HG03045 (cell line): ENCODE measurements around the gene KAT6B.

Experiments
- ATAC-seq: cut with Tn5 transposase; IDR thresholded peaks from one replicate; pipeline ENCODE4 v1.9.1; 2021; ENCODE audit warnings: mild to moderate bottlenecking, moderate library complexity; ENCODE audit not compliant: unreplicated experiment

KAT6B gene

DNA sequence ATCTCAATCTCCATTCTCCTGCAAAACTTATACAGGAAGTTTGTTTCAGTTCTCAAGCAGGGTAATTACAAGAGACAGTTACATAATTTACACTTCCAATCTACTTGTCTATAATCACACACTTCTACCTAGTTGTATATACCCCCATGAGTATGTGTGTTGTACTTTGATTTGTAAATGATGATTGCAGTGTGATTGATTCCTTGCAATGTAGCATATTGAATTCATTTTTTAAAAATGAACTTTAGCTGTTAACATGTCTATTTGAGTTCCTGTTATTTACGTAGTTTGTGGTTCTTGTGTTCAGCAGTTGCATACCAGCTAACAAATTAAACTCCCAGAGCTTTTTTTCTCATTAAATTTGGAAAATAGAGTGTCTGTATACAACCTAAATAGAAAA, 182.6 kb downstream of the KAT6B start:
- ATAC-seq = no peak

DNA sequence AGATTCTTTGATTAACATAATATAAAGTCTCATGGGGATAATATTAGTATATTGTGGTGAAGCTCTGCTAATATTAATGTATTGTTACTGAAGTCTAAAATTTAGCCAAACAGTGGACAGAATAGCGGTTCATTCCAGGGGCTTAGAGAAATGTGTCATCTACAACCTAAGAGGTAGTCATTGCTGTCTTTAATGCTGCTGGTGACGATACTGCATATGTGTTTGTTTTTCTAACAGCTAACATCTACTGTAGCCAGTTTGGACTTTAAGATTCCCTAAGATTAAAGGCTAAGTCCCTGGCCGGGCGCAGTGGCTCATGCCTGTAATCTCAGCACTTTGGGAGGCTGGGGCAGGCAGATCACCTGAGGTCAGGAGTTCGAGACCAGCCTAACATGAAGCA, 183.0 kb downstream of the KAT6B start:
- ATAC-seq = no peak

DNA sequence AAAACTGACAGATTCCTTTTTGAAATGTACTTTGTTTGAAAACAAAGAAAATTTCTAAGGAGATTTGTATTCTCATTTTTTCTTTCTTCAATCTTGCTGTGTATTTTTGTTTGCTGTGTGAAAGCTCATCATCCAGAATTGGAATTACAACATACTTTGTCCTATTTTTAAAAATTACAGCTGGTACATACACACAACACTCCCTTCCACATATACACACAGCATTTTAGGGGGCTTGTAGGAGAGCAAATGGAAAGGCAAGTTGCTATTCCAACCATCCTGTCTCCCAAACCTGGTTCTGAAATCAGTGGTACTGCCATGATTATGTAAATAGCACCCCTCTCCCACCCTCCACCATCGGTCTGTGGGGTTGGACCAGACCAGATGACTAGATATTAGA, 184.0 kb downstream of the KAT6B start:
- no peak for ATAC-seq

GRCh38 chr10:75011221-75011620, 184.8 kb downstream of the KAT6B start:
- no peak for ATAC-seq

DNA sequence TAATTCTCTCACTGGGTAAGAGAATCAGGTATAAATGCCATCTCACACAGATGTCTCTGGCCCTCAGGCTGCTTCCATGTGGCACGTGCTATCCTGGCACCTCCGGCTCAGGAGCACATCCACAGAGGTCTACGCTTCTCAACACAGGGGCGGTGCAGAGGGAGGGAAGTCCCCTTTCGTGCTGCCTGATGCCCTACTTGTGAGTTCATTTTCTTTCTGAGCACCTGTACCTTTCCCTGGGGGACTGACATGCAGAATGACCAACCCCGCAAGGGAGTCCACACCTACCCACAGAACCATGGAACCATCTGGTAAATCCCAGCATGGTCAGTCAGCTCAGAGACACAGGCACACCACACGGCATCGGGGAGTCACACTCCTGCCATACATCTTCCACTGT, 186.1 kb downstream of the KAT6B start:
- ATAC-seq = no peak

DNA sequence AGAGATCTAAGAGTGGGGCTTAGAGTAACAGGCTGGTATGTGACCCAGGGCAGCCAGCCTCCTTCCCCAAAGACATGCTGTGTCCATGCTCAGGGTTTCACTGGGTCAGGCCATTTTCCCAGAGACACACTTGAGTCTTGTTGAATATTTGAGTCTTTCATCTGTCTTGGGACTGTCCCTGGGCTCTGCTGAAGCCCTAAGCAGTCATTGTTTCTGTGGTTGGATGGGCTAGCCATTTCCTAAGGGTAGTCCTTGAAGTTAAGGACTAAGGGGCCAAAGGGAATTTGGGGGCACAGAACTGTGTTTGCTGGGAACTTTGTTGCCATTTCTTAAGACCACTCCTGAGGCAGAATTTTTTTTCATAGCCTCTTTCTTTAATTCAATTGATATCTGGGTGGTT, 186.6 kb downstream of the KAT6B start:
- no peak for ATAC-seq

- ATAC-seq = no peak
These were observed 187.1 kb downstream of the KAT6B start for GRCh38 chr10:75013522-75013921.

GRCh38 chr10:75014516-75015230, 188.3 kb downstream of the KAT6B start:
- ATAC-seq = no peak

DNA sequence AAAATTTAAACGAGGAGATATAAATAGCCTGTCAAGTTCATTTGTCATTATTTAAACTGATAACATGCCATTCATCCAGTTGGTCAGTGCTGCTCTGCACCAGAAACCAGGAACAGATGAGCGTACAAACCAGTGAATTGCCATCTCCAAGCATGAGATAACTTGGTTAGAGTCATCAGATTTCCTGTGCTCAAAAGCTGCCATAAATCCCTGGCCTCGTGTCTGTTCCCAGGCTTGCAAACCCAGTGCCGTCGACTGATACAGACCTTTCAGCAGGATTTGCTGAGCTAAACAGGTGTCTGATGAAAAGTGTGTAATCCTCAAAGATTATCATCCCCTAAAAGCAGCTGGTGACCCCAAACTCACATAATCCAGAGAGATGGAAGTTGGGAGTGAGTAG, 189.0 kb downstream of the KAT6B start:
- ATAC-seq = no peak

DNA sequence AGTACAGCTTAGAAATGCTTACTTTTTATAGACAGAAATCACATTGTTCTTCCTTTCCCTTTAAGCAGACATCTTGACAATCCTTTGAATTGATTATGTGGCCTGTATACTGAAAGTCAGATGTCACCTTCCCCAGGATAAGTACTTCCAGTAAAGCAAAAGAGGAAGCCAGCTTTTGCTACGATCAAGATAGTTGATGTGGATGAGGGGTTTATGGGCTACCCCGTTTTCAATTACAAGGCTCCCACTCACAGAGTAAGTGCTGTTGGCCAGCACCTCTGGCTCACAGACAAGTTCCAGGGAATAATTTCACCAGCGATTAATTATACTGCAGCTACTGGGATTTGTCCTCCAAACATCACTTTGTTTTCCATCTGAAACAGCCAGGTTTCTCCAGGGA, 189.9 kb downstream of the KAT6B start:
- ATAC-seq = no peak

DNA sequence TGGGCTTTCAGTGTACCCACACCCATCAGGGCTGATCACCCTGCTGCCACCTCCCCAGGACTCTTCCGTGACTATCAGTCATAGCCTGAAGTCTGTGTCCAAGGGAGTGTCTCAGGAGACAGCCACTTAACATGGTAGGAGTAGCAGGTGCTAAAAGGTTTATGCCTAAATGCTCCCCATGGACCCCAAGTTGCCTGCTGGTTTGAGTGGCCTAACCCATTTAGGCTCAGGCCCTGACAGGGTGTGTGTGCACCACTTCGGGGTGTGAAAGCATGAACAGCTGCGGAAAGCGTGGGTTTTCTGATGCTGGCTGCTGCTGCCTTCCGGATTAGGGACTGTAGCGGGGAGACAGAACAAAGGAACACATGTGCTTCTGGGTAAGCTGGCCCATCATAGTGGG, 191.9 kb downstream of the KAT6B start:
- no peak for ATAC-seq

- no peak for ATAC-seq
These were observed 192.4 kb downstream of the KAT6B start for GRCh38 chr10:75018686-75019307.

DNA sequence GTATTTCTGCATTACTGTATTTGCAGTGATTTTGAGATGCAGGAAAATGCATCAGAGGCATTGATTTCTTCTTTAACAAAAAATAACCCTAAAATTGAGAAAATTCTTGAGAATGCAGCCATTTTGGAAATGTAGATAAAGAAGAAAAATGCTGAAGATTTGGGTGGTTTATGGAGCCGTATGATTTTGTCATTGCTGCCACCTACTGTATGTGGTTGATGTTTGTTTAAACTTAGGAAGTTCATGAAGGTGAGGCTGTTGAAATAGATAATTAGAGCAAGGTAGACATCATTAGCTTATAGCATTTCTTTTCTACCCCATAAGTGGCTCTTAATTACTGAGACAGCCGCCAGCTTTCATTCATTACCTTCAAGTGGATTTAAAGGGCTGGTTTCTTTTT, 193.0 kb downstream of the KAT6B start:
- ATAC-seq = no peak

GRCh38 chr10:75020168-75020567, 193.8 kb downstream of the KAT6B start:
- no peak for ATAC-seq

- ATAC-seq = no peak
These were observed 195.2 kb downstream of the KAT6B start for GRCh38 chr10:75021379-75022249.

- ATAC-seq = no peak
These were observed 196.7 kb downstream of the KAT6B start for GRCh38 chr10:75023074-75023473.

- no peak for ATAC-seq
These were observed 198.6 kb downstream of the KAT6B start for GRCh38 chr10:75024971-75025523.

GRCh38 chr10:75028049-75028448, 201.6 kb downstream of the KAT6B start:
- ATAC-seq = no peak

DNA sequence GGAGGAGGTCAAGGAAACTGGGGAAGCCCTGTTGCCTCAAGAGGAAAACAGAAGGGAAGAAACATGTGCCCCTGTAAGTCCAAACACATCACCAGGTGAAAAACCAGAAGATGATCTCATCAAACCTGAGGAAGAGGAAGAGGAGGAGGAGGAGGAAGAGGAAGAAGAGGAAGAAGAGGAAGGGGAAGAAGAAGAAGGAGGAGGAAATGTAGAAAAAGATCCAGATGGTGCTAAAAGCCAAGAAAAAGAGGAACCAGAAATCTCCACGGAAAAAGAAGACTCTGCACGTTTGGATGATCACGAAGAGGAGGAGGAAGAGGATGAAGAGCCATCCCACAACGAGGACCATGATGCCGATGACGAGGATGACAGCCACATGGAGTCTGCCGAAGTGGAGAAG, 202.3 kb downstream of the KAT6B start:
- ATAC-seq = no peak

DNA sequence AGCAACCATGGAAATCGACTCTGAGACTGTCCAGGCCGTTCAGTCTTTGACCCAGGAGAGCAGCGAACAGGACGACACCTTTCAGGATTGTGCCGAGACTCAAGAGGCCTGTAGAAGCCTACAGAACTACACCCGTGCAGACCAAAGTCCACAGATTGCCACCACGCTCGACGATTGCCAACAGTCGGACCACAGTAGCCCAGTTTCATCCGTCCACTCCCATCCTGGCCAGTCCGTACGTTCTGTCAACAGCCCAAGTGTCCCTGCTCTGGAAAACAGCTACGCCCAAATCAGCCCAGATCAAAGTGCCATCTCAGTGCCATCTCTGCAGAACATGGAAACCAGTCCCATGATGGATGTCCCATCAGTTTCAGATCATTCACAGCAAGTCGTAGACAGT, 203.0 kb downstream of the KAT6B start:
- ATAC-seq = no peak

GRCh38 chr10:75029857-75030256, 203.5 kb downstream of the KAT6B start:
- no peak for ATAC-seq

- ATAC-seq = no peak
These were observed 204.0 kb downstream of the KAT6B start for GRCh38 chr10:75030371-75030770.
